GM19099 (cell line): ENCODE measurements around the gene C16orf95.

ENCODE experiments used
- POLR2A ChIP-seq: IDR thresholded peaks from 3 replicates; pipeline ENCODE4 v1.6.1; 2011; ENCODE audit warnings: low read depth; ENCODE audit not compliant: insufficient read length; ENCODE audit errors: extremely low read depth

C16orf95 gene

GRCh38 chr16:87328846-87329245 lies 11.7 kb upstream of the C16orf95 start:
- no peak for TF ChIP-seq POLR2A

DNA sequence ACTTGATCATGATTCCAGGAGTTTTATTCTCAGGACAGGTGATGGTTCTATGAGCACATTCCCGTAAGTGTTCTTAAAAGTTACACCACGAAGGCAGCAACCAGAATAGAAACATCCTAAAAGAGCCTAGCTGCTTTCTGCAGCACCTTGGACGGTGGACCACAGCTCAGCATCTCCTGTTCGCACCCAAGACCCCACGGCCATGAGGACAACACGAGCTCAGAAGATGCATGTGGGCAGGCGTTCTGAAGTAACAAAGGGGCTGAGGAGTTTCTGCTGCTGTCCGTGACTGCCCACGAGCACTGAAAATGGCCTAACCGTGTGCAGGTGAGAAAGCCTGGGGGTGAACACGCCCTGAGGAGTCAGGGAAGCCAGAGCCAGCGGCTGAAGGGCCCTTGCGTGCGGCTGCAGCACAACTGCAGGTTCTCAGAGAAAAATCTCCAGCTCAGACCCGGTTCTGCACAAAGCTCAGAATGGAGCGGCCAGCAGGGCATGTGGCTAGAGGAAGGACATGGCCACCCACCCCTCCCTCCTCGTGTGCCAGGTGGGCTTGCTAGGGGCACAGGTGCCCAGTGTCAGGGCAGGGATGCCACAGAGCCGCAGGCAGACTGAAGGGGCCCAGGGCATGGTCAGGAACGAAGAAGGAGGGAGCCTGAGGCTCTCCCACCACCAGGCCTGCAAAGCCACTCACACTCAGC lies 10.8 kb upstream of the C16orf95 start:
- no peak for TF ChIP-seq POLR2A

DNA sequence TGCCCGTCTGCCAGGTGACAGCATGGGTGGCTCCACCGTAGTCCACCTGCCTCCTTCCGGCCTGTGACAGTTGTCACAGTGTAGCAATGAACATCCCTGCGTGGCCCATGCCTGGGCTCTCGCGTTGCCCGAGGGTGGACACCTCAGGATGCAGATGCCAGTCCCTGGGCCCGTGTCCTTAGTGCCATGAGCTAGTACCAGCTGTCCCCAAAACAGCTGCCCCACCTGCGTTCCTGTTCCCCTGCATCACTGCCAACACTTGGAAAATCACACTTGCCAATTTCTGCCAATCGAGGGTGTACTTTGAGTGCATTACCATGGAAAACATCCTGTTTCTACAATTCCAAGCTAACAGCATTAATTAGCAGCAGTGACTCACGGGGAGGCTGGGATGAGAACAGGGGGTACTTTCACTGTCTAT lies 9.0 kb upstream of the C16orf95 start:
- TF ChIP-seq POLR2A: no peak

DNA sequence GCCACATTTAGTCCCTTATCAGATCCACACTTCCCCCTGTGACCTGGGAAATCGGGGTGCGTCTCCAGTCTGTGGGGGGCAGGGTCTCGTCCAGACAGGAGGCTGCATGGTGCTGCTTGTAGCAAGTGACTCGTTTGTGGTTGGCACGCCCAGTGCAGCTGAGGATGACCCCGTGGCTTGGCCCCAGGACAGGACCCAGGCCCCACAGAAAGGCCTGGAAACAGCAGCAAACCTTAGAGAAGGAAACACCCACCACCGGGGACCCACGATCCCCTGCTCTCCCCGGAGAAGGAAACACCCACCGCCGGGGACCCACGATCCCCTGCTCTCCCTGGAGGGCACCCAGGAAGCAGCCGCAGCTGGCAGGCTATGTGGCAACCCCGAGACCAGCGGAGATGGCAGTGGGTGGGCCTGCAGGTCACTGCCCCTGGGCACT lies 8.2 kb upstream of the C16orf95 start:
- TF ChIP-seq POLR2A: no peak

DNA sequence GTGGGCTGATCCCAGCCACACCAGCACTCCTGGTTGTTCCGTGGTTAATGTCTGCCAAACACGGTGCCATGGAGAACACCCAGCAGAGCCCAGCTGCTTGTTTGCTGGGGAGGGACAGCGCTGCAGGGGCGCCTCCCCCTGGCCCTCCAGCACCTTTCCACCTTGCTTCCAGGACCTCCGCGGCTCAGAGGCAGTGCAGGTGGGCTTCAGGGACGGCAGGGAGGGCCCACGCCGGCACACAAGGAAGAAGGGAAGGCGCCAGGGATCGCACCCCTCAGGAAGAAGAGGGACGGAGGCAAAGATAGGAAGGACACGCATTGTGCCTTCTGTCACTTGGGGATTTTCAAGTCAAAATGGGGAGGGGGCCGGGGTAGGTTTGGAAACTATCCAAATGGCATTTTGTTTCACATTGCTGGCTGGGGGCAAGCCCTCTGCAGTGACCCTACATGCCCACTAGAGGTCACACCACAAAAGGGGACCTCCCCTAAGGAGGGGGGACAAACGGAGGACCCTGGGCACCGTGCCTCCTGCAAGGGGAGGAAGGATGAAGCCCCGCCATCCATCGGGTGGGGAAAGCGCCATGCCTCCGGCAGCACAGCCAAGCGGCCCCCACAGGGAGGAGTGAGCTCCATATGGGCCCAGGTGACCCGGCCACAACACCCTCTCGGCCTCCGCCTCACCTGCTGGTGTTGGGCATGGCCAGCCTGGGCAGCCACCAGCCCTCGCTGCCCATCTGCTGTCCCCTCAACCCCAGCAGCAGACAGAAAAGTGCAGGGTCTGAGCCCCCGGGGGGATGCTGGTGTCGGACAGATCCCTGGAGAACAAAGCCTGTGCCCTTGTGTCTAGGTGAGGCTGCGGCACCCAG lies 7.5 kb upstream of the C16orf95 start:
- no peak for TF ChIP-seq POLR2A

DNA sequence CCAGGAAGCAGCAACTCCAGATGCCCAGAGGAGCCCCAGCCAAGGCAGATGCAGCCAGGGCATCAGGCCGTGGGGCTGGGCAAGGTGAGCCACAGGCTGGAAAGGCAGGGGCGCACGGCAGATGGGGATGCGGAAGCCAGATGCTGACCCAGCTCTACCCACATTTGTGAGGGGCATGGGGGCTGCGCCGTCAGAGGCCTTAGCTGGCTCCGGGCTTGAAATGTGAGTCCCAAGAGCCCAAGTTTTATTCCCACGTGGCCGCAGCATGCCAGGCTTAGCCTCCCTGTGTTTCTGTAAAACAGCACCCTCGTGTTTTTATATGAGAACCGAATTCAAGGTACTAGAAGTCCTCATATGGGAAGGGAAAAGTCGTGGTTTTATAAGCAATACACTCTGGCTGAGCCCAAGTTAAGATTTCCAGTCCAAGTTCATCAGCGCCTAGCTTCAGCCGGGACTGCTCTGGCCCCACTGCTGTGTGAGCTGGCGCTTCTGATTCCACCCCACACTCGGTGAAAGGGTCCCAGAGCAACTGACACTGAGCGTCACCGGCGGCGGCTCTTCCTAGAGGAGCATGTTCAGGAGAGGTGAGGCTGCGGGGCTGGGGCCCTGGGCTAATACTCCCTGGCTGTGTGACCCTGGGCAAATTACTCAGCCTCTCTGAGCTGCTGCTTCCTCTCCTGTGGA lies 6.7 kb upstream of the C16orf95 start:
- no peak for TF ChIP-seq POLR2A

GRCh38 chr16:87322833-87323726 lies 5.9 kb upstream of the C16orf95 start:
- TF ChIP-seq POLR2A: no peak

DNA sequence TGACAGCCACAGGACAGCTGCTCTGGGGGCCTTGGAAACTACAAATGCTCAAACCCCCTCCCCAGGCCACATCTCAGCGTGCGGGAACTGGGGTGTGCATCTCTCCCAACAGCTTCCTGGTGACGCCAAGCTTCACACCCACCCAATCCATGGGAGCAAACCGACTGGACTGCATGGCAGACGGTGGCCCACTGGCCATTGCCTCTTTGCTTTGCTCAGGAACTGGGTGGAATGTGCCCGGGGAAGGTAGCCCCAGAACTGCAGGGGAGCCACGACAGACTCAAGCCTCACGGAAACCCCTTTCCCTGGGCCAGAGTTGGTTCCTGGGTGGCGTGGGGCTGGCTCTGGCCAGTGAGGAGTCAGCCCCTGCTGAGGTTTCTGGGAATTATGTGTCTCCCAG lies 5.2 kb upstream of the C16orf95 start:
- TF ChIP-seq POLR2A: no peak

DNA sequence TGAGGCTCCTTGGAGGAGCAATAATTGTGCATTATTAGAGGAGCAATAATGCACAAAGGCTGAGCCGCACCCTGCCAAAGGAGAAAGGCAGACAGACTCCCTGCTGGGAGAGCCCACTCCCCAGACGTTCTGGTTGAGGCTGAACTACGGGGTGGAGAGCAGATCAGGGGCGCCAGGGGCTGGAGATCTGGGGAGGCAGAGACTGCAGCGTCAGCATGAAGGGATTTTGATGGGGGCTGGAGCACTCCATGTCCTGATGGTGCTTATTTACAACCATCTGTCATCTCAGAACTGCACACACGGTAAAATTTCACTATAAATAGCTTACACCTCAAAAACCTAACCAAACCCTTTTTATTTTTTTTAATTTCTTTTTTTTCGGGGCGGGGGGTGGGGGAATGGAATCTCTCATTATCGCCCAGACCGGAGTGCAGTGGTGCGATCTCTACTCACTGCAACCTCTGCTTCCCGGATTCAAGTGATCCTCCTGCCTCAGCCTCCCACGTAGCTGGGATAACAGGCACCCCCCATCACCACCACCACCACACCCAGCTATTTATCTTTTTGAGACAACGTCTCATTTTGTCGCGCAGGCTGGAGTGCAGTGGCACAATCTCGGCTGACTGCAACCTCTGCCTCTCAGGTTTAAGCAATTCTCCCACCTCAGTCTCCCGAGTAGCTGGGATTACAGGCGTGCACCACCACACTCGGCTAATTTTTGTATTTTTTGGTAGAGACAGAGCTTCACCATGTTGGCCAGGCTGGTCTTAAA lies 4.3 kb upstream of the C16orf95 start:
- TF ChIP-seq POLR2A: no peak

DNA sequence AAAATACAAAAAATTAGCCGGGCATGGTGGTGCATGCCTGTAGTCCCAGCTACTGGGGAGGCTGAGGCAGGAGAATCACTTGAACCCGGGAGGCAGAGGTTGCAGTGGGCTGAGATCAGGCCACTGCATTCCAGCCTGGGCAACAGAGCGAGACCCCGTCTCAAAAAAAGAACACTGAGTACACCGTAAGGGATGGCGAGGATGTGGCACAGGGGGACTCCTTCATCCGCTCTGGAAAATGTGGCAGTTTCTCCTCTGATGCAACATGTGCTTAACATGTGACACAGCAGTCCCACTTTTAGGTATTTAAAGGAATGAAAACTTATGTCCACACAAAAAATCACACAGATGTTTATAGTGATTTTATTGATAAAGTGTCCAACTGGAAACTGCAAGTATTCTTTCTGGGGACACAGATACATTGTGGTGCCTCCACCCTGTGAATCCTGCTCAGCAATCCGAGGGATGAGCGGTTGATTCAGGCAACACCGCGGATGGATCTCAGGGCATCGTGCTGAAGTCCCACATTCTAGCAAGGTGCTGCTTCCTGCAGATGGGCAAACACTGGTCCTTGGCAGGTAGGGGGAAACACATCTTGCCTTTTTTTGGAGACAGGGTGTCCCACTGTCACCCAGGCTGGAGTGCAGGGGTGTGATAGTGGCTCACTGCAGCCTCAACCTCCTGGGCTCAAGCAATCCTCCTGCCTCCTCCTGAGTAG lies 3.5 kb upstream of the C16orf95 start:
- TF ChIP-seq POLR2A: no peak

GRCh38 chr16:87319997-87320491 lies 2.9 kb upstream of the C16orf95 start:
- TF ChIP-seq POLR2A: no peak

GRCh38 chr16:87319011-87319410 lies 1.8 kb upstream of the C16orf95 start:
- TF ChIP-seq POLR2A: no peak
